ENCODE results near the gene SLC25A25. TPM values are rescaled to one million over a fixed set of nuclear protein-coding genes. Genes with fewer than 3 reads are reported as not detected.
"Not testable (repeated sequence)": the region's sequence is repeated elsewhere in the genome, so short reads cannot be mapped to it uniquely, and the experiment has no call there.

Gene SLC25A25
- total RNA-seq, 2 experiments from 2014 or later: 21.3 to 22.2 TPM

DNA sequence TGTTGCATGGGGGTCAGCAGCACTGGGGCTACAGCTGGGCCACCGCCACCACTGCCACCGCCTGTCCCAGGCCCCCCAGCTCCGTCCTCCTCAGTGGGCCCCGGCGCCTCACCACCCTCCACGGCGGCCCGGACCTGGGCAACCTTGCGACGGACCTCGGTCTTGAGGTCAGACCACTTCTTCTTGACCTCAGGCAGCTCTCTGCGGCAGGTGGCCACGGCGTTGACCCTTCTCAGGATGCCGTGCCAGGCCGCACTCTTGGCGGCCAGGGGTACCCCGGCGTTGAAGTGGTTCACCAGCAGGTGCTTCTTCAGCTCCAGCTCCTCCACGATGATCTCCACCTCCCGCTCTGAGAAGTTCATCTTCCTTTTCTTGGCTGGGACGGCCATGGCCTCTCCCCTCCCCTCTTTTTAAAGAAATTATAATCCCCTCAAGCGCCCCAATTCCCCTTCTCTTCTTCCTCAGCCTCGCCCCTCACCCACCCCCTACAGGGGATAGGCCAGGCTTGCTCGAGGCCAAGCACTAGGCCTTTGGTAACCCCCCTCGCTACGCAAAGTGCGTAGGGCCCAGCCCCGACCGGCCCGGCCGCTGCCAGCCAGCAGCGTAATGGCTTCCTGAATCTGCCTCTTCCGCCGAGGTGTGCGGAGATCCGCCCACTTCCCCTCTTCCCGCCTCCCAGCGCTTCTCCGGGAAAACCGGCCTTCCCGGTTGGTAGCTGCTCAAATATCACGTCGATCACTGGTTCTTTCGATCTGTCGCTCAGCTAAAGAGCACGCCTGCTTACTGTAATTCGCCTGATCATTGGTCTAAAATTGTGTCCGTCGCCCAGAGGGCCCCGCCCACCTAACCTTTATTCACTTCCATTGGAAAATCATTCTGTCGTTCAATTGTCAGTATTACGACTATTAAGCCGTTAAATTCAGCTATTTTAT lies 1.1 kb upstream of the SLC25A25 start, which contains the start of gene NAIF1:
Gene NAIF1, minus strand, starts transcription at position 608 of the 932 bp plus-strand sequence. Its CDS starts 219 bp downstream, at position 389.
- no peaks in the 10 kb centered on the region for H3K27me3 Mint-ChIP-seq
- POLR2A ChIA-PET: interaction anchor here (0.6 to 3.7 kb wide), 30 partner anchors 9 to 511 kb away, joined by 3 to 31 read pairs (median 4); partner anchors contain the start of gene CDK9

DNA sequence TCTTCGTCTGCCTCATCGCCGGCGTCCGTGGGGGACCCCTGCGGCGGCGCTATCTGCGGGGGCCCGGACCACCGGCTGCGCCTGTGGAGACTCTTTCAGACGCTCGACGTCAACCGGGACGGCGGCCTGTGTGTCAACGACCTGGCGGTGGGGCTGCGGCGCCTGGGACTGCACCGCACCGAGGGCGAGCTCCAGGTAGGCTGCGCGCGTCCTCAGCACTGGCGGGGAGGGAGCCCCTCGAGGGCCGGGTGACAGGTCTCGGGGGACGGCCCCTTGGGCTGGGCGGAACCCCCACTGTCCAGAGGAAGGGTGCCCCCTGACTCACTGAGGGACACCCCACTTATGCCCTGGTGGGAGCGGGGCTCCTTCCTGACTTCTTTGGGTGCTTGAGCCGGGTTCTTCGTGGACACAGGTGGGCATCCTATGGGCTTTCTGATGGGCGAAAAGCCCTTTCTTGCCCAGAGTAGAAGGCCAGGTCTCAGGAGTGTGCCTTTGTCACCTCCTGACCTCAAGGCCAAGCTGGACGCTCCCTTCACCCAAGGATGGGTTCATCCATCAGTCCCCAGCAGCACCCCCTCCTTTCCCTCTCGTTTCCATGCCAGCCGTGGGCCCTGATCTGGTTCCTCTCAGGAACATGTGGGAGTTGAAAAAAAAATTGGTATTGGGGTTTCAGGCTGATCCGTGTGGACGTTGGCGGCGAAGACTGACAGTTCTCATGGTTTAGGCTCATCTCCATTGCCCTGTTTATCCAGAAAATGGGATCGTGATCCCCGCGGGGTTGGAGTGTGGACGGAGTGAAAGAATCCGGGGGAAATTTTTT lies 564 bp downstream of the SLC25A25 start:
- peaks cover 55% of the 10 kb centered on the region for H3K4me1 Mint-ChIP-seq
- ChIA-PET POLR2A (interaction anchor here (1.0 to 3.7 kb wide), 18 partner anchors 9 to 1952 kb away, joined by 3 to 31 read pairs (median 5); partner anchors contain the start of gene PTGES2), CTCF (interaction anchor here (1.3 to 4.2 kb wide), 5 partner anchors 14 to 334 kb away, joined by 3 to 28 read pairs (median 3); partner anchors contain the start of gene TOR2A)
- H3K27me3 Mint-ChIP-seq: no peaks in the 10 kb centered on the region
- H3K36me3 Mint-ChIP-seq (ENCODE audit: low read depth): peaks cover 33% of the 10 kb centered on the region
- no peaks in the 10 kb centered on the region for H3K9me3 Mint-ChIP-seq
- peak; percentile 48 for DNase-seq
- peak overlapping the region; percentile 86 for H3K27ac Mint-ChIP-seq
- H3K4me3 Mint-ChIP-seq: peak overlapping the region; percentile 97

More for the DNA sequence above, 1.1 kb upstream of the SLC25A25 start, which contains the start of gene NAIF1:
- Mint-ChIP-seq H3K9me3 (no peaks in the 10 kb centered on the region), H3K36me3 (ENCODE audit: low read depth) (peaks cover 32% of the 10 kb centered on the region), H3K27ac (peak within 1 kb of the TSS; percentile 74), H3K4me3 (peak within 1 kb of the TSS; percentile 97), H3K4me1 (peaks cover 55% of the 10 kb centered on the region)
- peak; percentile 98 for DNase-seq
- CTCF ChIA-PET: interaction anchor here (1.0 to 4.2 kb wide), 8 partner anchors 18 to 124 kb away, joined by 3 to 28 read pairs (median 4); no protein-coding TSS in a partner anchor

DNA sequence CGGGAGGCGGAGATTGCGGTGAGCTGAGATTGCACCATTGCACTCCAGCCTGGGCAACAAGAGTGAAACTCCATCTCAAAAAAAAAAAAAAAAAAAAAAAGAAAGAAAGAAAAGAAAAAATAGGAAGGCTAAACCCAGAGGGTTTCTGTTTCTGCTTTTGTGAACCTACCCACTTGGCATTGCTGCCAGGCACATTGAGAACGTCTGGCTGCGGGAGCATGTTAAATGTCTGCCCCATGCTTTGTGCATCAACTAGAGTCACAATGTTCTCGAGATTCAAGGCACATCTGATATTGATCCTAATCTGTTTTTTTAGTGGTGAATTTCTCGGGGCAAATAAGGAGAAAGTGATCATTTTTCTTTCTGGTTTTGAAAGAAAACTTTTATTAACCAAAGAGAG lies 2.8 kb downstream of the SLC25A25 start:
- Mint-ChIP-seq H3K36me3 (ENCODE audit: low read depth) (peaks cover 35% of the 10 kb centered on the region), H3K4me1 (peaks cover 46% of the 10 kb centered on the region), H3K27me3 (no peaks in the 10 kb centered on the region), H3K9me3 (no peaks in the 10 kb centered on the region), H3K4me3 (peak overlapping the region; percentile 70), H3K27ac (peak overlapping the region; percentile 92)
- ChIA-PET CTCF (interaction anchor here (3.6 kb wide), 1 partner anchor 128 kb away, joined by 19 read pairs; no protein-coding TSS in a partner anchor), POLR2A (interaction anchor here (1.4 kb wide), 1 partner anchor 9 kb away, joined by 4 read pairs; no protein-coding TSS in a partner anchor)
- DNase-seq: no peak

DNA sequence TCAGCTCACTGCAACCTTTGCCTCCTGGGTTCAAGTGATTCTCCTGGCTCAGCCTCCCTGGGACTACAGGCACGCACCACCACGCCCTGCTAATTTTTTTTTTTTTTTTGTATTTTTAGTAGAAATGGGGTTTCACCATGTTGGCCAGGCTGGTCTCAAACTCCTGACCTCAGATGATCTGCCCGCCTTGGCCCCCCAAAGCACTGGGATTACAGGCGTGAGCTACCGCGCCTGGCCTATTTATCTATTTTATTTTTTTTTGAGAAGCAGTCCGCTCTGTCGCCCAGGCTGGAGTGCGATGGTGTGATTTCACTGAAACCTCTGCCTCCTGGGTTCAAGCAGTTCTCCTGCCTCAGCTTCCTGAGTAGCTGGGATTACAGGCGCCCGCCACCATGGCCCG lies 3.4 kb downstream of the SLC25A25 start:
- Mint-ChIP-seq H3K4me3 (peak overlapping the region; percentile 70), H3K4me1 (peaks cover 41% of the 10 kb centered on the region), H3K36me3 (ENCODE audit: low read depth) (peaks cover 37% of the 10 kb centered on the region), H3K27ac (peak overlapping the region; percentile 92)
- DNase-seq, H3K27me3 Mint-ChIP-seq, H3K9me3 Mint-ChIP-seq: not testable (repeated sequence)
- CTCF ChIA-PET: interaction anchor here (2.3 to 3.6 kb wide), 3 partner anchors 12 to 128 kb away, joined by 8 to 27 read pairs (median 19); no protein-coding TSS in a partner anchor
- POLR2A ChIA-PET: interaction anchor here (1.4 to 1.9 kb wide), 5 partner anchors 10 to 45 kb away, joined by 4 to 7 read pairs (median 5); no protein-coding TSS in a partner anchor

DNA sequence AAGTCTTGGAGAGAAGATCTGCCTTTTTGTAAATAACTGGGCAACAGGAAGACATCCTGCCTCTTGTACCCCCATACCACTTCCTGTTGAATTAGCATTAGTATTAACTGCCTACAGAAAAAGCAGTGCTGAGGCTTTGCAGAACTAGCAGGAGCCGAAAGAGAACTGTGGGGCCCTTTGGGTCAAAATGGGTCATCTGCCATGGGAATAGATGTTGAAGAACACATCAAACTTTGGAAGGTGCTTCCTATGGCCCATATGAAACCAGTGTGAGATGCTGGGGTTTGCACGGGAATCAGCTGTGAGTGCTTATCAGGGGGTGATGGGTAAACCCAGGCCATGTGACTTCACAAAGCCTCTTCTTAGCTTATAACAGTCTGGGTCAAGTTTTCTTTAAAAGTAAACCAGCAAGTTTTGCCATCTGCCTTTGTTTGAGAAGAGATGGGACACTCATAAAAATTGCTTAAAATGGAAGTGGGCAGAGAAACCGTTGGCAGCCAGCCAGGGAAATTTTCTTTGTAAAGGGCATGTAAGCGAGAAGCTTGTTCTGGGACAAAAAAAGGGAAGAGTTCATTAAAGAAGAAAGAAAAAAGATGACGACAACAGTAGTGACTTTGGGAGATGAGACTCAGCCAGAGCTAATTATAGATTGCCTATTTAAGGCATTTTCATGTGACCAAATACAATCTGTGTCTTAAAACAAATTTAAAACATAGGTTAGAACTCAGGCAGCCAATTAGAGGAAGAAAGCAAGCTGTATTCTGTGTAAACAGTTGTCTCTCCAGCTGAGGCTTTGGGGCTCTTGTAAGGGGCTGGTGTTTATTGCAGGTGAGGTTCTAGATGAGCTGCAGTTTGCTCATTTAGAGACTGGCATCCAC lies 4.4 kb downstream of the SLC25A25 start:
- peak overlapping the region; percentile 70 for H3K4me3 Mint-ChIP-seq
- H3K27me3 Mint-ChIP-seq: no peaks in the 10 kb centered on the region
- H3K27ac Mint-ChIP-seq: peak overlapping the region; percentile 92
- ChIA-PET CTCF (interaction anchor here (0.6 to 3.6 kb wide), 10 partner anchors 10 to 338 kb away, joined by 3 to 27 read pairs (median 5); partner anchors contain the start of gene TOR2A), POLR2A (interaction anchor here (0.7 to 1.9 kb wide), 15 partner anchors 11 to 621 kb away, joined by 3 to 7 read pairs (median 4); partner anchors contain the start of genes EEIG1, LRSAM1 and RPL12)
- H3K9me3 Mint-ChIP-seq: no peaks in the 10 kb centered on the region
- DNase-seq: peak; percentile 43
- H3K36me3 Mint-ChIP-seq (ENCODE audit: low read depth): peaks cover 44% of the 10 kb centered on the region
- peaks cover 49% of the 10 kb centered on the region for H3K4me1 Mint-ChIP-seq

DNA sequence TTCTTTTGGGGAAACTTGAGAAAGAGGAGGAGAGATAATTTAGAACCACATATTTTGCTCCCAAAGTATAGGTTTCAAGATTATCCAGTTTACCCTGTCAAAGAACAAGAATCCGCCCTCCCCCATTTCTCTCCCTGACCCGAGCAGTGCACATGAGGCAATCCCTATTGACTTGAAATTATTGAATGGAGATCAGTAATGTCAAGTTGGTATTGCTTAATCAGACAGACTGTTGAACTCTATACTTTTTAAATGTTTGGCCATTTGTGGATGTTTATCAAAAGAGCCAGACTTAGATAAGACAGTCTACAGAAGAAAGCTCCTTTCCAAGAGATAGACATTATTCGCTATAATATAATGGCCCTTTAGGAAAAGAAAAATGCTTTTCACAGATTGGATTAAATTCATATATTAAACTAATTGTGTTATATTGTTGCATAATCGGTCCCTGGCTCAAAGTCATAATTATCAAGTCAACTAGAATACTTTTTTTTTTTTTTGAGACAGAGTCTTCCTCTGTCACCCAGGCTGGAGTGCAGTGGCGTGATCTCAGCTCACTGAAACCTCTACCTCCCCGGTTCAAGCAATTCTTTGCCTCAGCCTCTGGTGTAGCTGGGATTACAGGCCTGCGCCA lies 5.3 kb downstream of the SLC25A25 start:
- POLR2A ChIA-PET: interaction anchor here (0.9 to 1.9 kb wide), 7 partner anchors 10 to 93 kb away, joined by 3 to 7 read pairs (median 5); partner anchors contain the start of gene EEIG1
- no peak overlapping the region for H3K4me3 Mint-ChIP-seq
- CTCF ChIA-PET: interaction anchor here (1.1 to 3.6 kb wide), 7 partner anchors 10 to 339 kb away, joined by 3 to 27 read pairs (median 8); partner anchors contain the start of gene TOR2A
- no peaks in the 10 kb centered on the region for H3K27me3 Mint-ChIP-seq
- H3K36me3 Mint-ChIP-seq (ENCODE audit: low read depth): peaks cover 52% of the 10 kb centered on the region
- DNase-seq: no peak
- no peaks in the 10 kb centered on the region for H3K9me3 Mint-ChIP-seq
- H3K4me1 Mint-ChIP-seq: peaks cover 59% of the 10 kb centered on the region
- H3K27ac Mint-ChIP-seq: peak overlapping the region; percentile 92

DNA sequence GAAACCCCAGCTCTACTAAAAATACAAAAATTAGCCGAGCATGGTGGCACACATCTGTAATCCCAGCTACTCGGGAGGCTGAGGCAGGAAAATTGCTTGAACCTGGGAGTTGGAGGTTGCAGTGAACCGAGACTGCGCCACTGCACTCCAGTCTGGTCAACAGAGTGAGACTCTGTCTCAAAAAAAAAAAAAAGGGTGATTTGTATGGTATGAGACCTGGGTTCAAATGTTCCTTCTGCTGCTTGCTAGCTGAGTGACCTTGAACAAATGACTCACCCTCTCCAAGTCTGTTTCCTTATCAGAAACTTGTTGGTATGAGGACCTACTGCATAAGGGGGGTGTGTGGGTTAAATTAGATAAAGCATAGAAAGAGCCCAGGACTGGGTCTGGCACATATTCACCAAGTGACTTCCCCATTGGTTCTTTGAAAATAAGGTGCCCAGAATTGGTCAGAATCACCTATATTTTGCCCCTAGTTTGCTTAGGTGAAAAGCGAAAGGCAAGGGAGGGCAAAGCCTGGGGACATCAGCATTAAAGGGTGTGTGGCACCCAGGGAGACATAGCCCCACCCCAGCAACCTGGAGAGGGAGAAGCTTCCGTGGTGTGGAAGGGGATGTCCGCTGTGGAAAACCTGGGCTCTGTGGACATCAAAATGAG lies 9.9 kb downstream of the SLC25A25 start:
- Mint-ChIP-seq H3K27ac (peak overlapping the region; percentile 74), H3K4me3 (no peak overlapping the region)
- CTCF ChIA-PET: interaction anchor here (1.3 to 1.9 kb wide), 3 partner anchors 14 to 38 kb away, joined by 3 to 5 read pairs (median 3); no protein-coding TSS in a partner anchor

DNA sequence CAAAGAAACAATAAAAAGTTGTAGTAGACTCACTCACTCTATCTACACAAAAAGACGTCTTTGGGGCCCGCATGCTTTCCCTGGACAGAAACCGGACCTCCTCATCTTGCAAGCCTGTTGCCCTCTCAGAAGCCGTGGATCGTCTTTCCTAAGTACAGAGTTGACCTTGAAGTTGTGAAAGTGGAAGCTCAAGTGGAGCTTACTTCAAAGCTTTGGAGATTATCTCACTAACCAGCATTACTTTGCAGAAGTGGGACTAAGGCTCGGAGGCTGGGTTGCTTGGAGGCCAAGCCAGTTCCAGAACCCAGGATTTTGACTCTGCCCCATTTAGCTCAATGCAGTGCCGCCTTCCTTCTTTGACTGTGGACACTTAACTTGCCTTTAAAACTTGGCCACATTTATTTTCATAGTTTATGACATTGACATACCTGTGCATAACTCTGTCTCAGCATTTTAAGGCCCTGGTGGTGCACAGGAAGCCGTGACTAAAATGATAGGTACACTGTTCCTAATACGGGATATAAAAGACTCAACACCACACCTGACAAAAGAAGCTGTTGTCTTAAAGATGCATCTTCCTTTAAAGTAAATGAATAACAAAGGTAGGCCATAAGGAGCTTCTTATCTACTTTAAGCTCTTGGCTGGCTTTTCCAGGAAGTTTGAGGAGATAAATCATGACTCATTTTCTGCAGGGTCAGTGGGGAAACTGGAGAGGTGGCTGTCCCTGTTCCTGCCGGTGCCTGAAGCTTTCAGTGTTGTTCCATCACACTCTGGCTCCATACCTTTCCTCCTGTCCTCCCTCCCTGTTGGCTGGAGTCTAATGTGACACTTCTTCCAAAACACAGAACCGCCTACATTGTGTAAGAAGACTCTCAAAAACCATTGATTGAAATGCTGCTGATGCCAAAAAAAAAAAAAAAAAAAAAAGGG lies 10.7 kb downstream of the SLC25A25 start:
- POLR2A ChIA-PET: interaction anchor here (0.6 to 3.7 kb wide), 6 partner anchors 11 to 81 kb away, joined by 3 to 22 read pairs (median 3); partner anchors contain the start of genes BBLN, NAIF1 and SLC25A25
- Mint-ChIP-seq H3K4me3 (peak overlapping the region; percentile 16), H3K36me3 (ENCODE audit: low read depth) (peaks cover 43% of the 10 kb centered on the region), H3K27me3 (no peaks in the 10 kb centered on the region), H3K4me1 (peaks cover 51% of the 10 kb centered on the region), H3K27ac (peak overlapping the region; percentile 74), H3K9me3 (no peaks in the 10 kb centered on the region)
- DNase-seq: no peak
- CTCF ChIA-PET: interaction anchor here (0.9 to 1.9 kb wide), 6 partner anchors 9 to 136 kb away, joined by 3 to 5 read pairs (median 3); no protein-coding TSS in a partner anchor

More for the DNA sequence above, 9.9 kb downstream of the SLC25A25 start:
- H3K27me3 Mint-ChIP-seq: no peaks in the 10 kb centered on the region
- H3K9me3 Mint-ChIP-seq: no peaks in the 10 kb centered on the region
- POLR2A ChIA-PET: interaction anchor here (0.8 to 3.7 kb wide), 2 partner anchors 10 to 53 kb away, joined by 3 to 22 read pairs; partner anchors contain the start of genes NAIF1 and SLC25A25
- no peak for DNase-seq
- H3K36me3 Mint-ChIP-seq (ENCODE audit: low read depth): peaks cover 49% of the 10 kb centered on the region
- H3K4me1 Mint-ChIP-seq: peaks cover 57% of the 10 kb centered on the region

DNA sequence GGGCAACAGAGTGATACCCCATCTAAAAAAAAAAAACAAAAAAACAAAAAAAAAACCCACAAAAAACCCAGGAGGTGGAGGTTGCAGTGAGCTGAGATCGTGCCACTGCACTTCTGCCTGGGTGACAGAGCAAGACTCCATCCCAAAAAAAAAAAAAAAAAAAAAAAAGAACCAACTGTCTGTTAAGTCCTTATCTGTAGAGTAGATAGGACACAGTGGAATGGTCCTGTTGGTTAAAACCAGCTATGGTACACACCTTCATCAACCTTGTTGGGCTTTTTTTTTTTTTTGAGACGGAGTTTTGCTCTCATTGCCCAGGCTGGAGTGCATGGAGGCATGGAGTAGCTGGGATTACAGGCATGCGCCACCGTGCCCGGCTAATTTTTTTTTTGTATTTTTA lies 12.2 kb downstream of the SLC25A25 start:
- peaks cover 52% of the 10 kb centered on the region for H3K4me1 Mint-ChIP-seq
- ChIA-PET POLR2A (interaction anchor here (1.2 kb wide), 1 partner anchor 14 kb away, joined by 3 read pairs; no protein-coding TSS in a partner anchor), CTCF (interaction anchor here (0.8 to 1.2 kb wide), 4 partner anchors 14 to 555 kb away, joined by 3 read pairs; no protein-coding TSS in a partner anchor)

More for the DNA sequence above, 12.2 kb downstream of the SLC25A25 start:
- no peaks in the 10 kb centered on the region for H3K27me3 Mint-ChIP-seq
- DNase-seq: no peak
- H3K4me3 Mint-ChIP-seq: no peak overlapping the region
- H3K36me3 Mint-ChIP-seq (ENCODE audit: low read depth): peaks cover 48% of the 10 kb centered on the region
- H3K9me3 Mint-ChIP-seq: no peaks in the 10 kb centered on the region
- H3K27ac Mint-ChIP-seq: no peak overlapping the region

Data from activated CD4-positive, alpha-beta memory T cell treated with anti-CD3 and anti-CD28 coated beads, Interleukin-2, amount 10 ng/mL, durations not matched to agents 7 days and 5 days (primary cell).